Heart left ventricle (tissue), 16 donors: ENCODE results near the gene ADPRHL1. TPM values are rescaled to one million over a fixed set of nuclear protein-coding genes. Genes with fewer than 3 reads are reported as not detected.

ENCODE experiments used
- ATAC-seq, 4 donors: fragments of 200-7000 bp; cut with Tn5 transposase; one replicate each; pipeline ENCODE4 v1.9.1; 2020 to 2022; ENCODE audit warnings: moderate library complexity in 4 of 4, mild to moderate bottlenecking in 3 of 4, moderate number of reproducible peaks in 1 of 4
- DNase-seq, 5 donors: peaks; one replicate each; pipeline ENCODE4 v3.0.0-alpha.2; 2020
- H3K27ac ChIP-seq, 12 donors: fragments of 200-600 bp; sonication (generic) in 4 of 12; one replicate each; pipeline versions ENCODE4 v1.5.0 to v1.8.0; 2016 to 2022; ENCODE audit warnings: mild to moderate bottlenecking in 2 of 12
- H3K27me3 ChIP-seq, 9 donors: fragments of 200-600 bp; sonication (generic) in 2 of 9; one replicate each; pipeline versions ENCODE4 v1.5.1 to v1.8.0; 2016 to 2022; ENCODE audit warnings: mild to moderate bottlenecking in 3 of 9
- H3K36me3 ChIP-seq, 9 donors: fragments of 200-600 bp; sonication (generic) in 2 of 9; one replicate each; pipeline versions ENCODE4 v1.5.0 to v1.8.0; 2018 to 2022; ENCODE audit warnings: mild to moderate bottlenecking in 2 of 9
- H3K4me1 ChIP-seq, 12 donors: fragments of 200-600 bp; sonication (generic) in 4 of 12; one replicate each; pipeline versions ENCODE4 v1.5.0 to v1.8.0; 2016 to 2022; ENCODE audit warnings: mild to moderate bottlenecking in 3 of 12
- H3K4me3 ChIP-seq, 12 donors: fragments of 200-600 bp; sonication (generic) in 4 of 12; one replicate each; pipeline versions ENCODE4 v1.5.0 to v1.8.0; 2017 to 2022; ENCODE audit warnings: mild to moderate bottlenecking in 9 of 12, moderate library complexity in 4 of 12
- H3K9me3 ChIP-seq, 12 donors: fragments of 200-600 bp; sonication (generic) in 4 of 12; one replicate each; pipeline versions ENCODE4 v1.5.0 to v1.8.0; 2016 to 2022; ENCODE audit warnings: mild to moderate bottlenecking in 1 of 12
- POLR2A ChIP-seq, 2 donors: fragments of 450-650 bp; IDR thresholded peaks; one replicate each; pipeline ENCODE4 v1.6.1; 2017; ENCODE audit warnings: antibody characterized with exemption in 2 of 2, mild to moderate bottlenecking in 2 of 2, moderate library complexity in 2 of 2
- WGBS, 4 donors: extraction: QIAGEN DNeasy Blood & Tissue Kit in 2 of 4; methylation state at CpG; one replicate each; pipeline versions ENCODE4 v1.1.5 to v1.1.7; 2013 to 2018; 5-methylcytosine and 5-hydroxymethylcytosine counted together
- intact Hi-C, 10 donors: fragments of 100-400 bp; cut with DNase I; formaldehyde crosslinking; loops; one replicate each; pipeline versions ENCODE4 v1.11.1 to v1.14.2; 2022
- polyA plus RNA-seq, 2 donors: library from polyadenylated mRNA; stranded (reverse); fragments of 200-250 nt; gene quantifications; one replicate each; pipeline ENCODE4 v1.2.3, GENCODE V29; 2013
- total RNA-seq, 9 donors: library from RNA; depleted of rRNA in 2 of 9; stranded (reverse); fragments of >200 nt in 2 of 9; fragmentation: NEBNext Ultra II Directional in 3 of 9; extraction: Animal tissue kit (Norgen Biotek cat#: 25700) in 3 of 9; gene quantifications; one replicate each; pipeline versions ENCODE4 v1.1.0 to v1.2.4, GENCODE V29; 2016 to 2023
- TF ChIP-seq, protein P1 (sequence below), 12 donors: fragments of 200-600 bp; sonication (generic) in 4 of 12; IDR thresholded peaks; one replicate each; pipeline versions ENCODE4 v1.5.0 to v1.8.0; 2018 to 2022; ENCODE audit warnings: antibody characterized with exemption in 12 of 12, mild to moderate bottlenecking in 5 of 12
- donor health status: ischemic (EF 13 %, LVEDD 7.1; RV severe dilation, severe dysfunction).
- donor health status: healthy with polysubstance abuse.
- donor health status: DM: no; HTN: yes; CAD: no.
- donor health status: DM: no; HTN: no; CAD: no.
- donor health status: ischemic (EF 25% LVEDD 6.9; RV normal size, moderate dysfunction).
- donor health status: ischemic (EF 25% LVEDD 5.7; RV mildly dilated, moderate dysfunction).
- donor health status: healthy.
- donor health status: DM: yes; HTN: yes; CAD: no.
- donor health status: ischemic (EF 35%, LVEDD 5.7; RV mildly dilated, moderate dysfunction).
- donor health status: nonischemic (EF 11% LVEDD 7.7; RV severe dilation, severe dysfunction).
- donor health status: DM: yes; HTN: yes; CAD: no.
- donor health status: PGD.
- donor health status: ischemic (EF 29% LVEDD 5.4; RV normal size, mild dysfunction).
- donor health status: nonischemic (EF 23%, LVEDD 6.1; RV moderate dilation, normal function).

ADPRHL1 gene
- total and polyA plus RNA-seq, 11 donors = 160 to 774 (median 521) TPM

DNA sequence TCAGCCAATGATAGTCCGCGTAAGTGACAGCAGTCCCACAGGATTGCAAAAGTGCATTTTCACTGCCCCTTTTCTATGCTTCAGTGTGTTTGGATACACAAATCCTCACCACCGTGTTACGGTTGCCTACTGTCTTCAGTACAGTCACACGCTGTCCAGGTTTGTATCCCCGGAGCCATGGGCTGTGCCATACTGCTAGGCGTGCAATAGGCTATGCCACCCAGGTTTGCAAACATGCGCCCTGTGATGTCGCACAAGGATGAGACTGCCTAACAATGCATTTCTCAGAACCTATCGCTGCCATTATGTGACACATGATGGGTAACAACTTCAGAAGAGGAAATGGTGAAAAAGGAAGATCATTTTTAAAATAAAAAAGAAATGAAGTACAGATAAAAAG is 16.8 kb upstream of the ADPRHL1 start:
- ATAC-seq (no peak), DNase-seq (no peak)
- whole genome bisulfite sequencing, 4 donors = 92 to 96% (median 94%) methylated on average over 10 of the region's 10 CpGs
- no peak overlapping the region for H3K27ac ChIP-seq
- TF ChIP-seq, protein P1, sequence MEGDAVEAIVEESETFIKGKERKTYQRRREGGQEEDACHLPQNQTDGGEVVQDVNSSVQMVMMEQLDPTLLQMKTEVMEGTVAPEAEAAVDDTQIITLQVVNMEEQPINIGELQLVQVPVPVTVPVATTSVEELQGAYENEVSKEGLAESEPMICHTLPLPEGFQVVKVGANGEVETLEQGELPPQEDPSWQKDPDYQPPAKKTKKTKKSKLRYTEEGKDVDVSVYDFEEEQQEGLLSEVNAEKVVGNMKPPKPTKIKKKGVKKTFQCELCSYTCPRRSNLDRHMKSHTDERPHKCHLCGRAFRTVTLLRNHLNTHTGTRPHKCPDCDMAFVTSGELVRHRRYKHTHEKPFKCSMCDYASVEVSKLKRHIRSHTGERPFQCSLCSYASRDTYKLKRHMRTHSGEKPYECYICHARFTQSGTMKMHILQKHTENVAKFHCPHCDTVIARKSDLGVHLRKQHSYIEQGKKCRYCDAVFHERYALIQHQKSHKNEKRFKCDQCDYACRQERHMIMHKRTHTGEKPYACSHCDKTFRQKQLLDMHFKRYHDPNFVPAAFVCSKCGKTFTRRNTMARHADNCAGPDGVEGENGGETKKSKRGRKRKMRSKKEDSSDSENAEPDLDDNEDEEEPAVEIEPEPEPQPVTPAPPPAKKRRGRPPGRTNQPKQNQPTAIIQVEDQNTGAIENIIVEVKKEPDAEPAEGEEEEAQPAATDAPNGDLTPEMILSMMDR (IDR thresholded peaks at IDR 0.05) = no peak
- no peak for TF ChIP-seq POLR2A (IDR thresholded peaks at IDR 0.05)
- no peaks in the 10 kb centered on the region for H3K9me3 ChIP-seq
- H3K36me3 ChIP-seq = peaks cover 0 to 77% (median 40%) of the 10 kb centered on the region in 9 donors
- no peaks in the 10 kb centered on the region for H3K27me3 ChIP-seq
- H3K4me1 ChIP-seq = peaks cover 0 to 21% (median 8%) of the 10 kb centered on the region in 12 donors
- intact Hi-C loops = no loop called here
- H3K4me3 ChIP-seq = no peak overlapping the region

DNA sequence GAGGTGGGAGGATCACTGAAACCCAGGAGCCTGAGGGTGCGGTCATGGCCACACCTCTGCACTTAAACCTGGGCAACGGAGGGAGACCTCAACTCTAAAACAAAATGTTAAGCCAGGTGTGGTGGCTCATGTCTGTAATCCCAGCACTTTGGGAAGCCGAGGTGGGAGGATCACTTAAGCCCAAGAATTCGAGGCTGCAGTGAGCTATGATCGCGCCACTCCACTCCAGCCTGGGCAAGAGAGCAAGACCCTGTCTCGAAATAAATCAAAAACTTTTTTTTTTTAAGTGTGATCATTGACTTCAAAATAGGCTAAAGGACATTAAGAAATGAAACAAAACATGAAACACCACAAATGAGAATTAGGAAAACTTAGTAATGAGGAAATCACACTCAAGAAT is 16.3 kb upstream of the ADPRHL1 start:
- H3K4me1 ChIP-seq = peaks cover 0 to 21% (median 8%) of the 10 kb centered on the region in 12 donors
- TF ChIP-seq POLR2A (IDR thresholded peaks at IDR 0.05) = no peak
- TF ChIP-seq, protein P1 (IDR thresholded peaks at IDR 0.05) = no peak
- ATAC-seq = no peak
- no peak overlapping the region for H3K27ac ChIP-seq
- H3K4me3 ChIP-seq = no peak overlapping the region
- no peak for DNase-seq
- H3K27me3 ChIP-seq = no peaks in the 10 kb centered on the region
- peaks cover 0 to 77% (median 37%) of the 10 kb centered on the region in 9 donors for H3K36me3 ChIP-seq
- intact Hi-C loops = no loop called here
- no peaks in the 10 kb centered on the region for H3K9me3 ChIP-seq
- 94 to 96% (median 96%) methylated on average over 7 of the region's 7 CpGs for WGBS, 4 donors

DNA sequence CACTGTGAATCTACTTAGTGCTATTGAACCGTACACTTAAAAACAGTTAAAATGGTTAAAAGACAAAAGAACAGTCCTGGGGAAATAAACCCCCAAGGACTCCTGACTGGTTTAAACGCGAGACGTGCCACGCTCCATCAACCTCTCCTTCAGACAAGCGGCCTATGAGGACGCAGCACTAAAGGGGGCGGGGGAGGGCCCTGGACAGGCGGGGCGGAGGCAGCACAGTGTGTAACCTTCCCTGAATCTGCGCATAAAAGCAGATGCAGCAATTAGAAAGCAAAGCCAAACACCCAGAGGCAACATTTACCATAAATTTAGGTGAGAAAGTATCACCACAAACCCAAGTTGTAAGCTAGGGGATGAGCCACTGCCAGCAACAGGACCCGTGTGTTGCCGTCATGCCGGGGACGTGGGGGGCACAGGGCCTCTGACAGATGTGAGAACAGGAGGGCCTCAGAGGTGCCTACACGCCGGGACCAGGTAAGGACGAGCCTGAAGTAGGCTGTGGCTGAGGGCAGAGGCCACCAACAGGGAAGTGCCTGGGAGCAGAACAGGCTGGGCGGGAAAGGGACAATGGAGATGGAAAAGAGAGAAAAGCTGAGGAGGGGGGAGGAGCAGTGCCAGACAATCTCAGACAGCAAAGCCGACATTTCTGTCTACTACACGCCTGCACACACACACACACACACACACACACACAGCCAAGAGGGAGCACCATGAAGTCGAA is 15.3 kb upstream of the ADPRHL1 start:
- H3K4me3 ChIP-seq = no peak overlapping the region
- 70 to 82% (median 78%) methylated on average over 22 of the region's 22 CpGs for WGBS, 4 donors
- TF ChIP-seq, protein P1 (IDR thresholded peaks at IDR 0.05) = no peak
- TF ChIP-seq POLR2A (IDR thresholded peaks at IDR 0.05) = no peak
- H3K4me1 ChIP-seq = peaks cover 0 to 20% (median 2%) of the 10 kb centered on the region in 12 donors
- ATAC-seq (peak in 2 of 4 donors; percentile 73 to 77), DNase-seq (peak in 1 of 5 donors; percentile 17)
- intact Hi-C loops = no loop called here
- no peaks in the 10 kb centered on the region for H3K9me3 ChIP-seq
- peak overlapping the region in 2 of 12 donors; percentile 41 to 69 for H3K27ac ChIP-seq
- H3K36me3 ChIP-seq = peaks cover 0 to 71% (median 32%) of the 10 kb centered on the region in 9 donors
- no peaks in the 10 kb centered on the region for H3K27me3 ChIP-seq

DNA sequence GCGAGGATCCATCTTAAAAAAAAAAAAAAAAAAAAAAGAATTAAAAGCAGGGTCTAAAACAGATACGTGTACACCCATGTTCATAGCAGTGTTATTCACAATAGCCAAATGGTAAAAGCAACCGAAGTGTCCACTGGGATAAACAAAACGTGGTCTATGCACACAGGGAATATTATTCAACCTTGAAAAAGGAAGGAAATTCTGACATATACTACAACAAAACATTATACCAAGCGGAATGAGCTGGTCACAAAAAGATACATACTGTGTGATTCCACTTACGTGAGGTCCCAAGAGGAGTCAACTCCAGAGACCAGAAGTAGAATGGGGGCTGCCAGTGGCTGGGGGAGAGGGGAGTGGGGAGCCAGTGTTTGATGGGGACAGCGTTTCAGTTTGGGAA is 14.7 kb upstream of the ADPRHL1 start:
- no peaks in the 10 kb centered on the region for H3K9me3 ChIP-seq
- 91 to 98% (median 93%) methylated on average over 7 of the region's 7 CpGs for WGBS, 4 donors
- peak in 1 of 5 donors; percentile 16 for DNase-seq
- intact Hi-C loops = no loop called here
- peaks cover 0 to 13% (median under 1%) of the 10 kb centered on the region in 12 donors for H3K4me1 ChIP-seq
- H3K27ac ChIP-seq = peak overlapping the region in 1 of 12 donors; percentile 69
- H3K27me3 ChIP-seq = no peaks in the 10 kb centered on the region
- H3K4me3 ChIP-seq = no peak overlapping the region
- H3K36me3 ChIP-seq = peaks cover 0 to 67% (median 26%) of the 10 kb centered on the region in 9 donors
- TF ChIP-seq POLR2A (IDR thresholded peaks at IDR 0.05) = no peak
- TF ChIP-seq, protein P1 (IDR thresholded peaks at IDR 0.05) = no peak
- no peak for ATAC-seq
